HEK293 (cell line): ENCODE data around the gene MIGA1.

ENCODE experiments used
- CTCF ChIA-PET: fragments of 350-600 bp; formaldehyde crosslinking; extraction: SDS; loops from one replicate; lab custom pipeline; 2021; ENCODE audit warnings: antibody characterized with exemption; lab: Yijun Ruan, JAX
- POLR2A ChIA-PET: fragments of 300-600 bp; formaldehyde crosslinking; extraction: SDS; loops from one replicate; lab custom pipeline; 2020; ENCODE audit warnings: antibody characterized with exemption, inconsistent platforms; lab: Yijun Ruan, JAX
- H3K27ac ChIP-seq: fragments of 200-500 bp; sonication (Bioruptor generic); 2 replicates; pipeline ENCODE4 v1.5.1; 2014; ENCODE audit warnings: low read depth, low read length, control low read depth, inconsistent platforms; ENCODE audit errors: extremely low read depth
- H3K36me3 ChIP-seq, 2 experiments: fragments of 200-500 bp in 1 of 2; sonication (Bioruptor generic) in 1 of 2; 1 replicate in 1 of 2; 2 replicates in 1 of 2; pipeline ENCODE4 v1.5.1; 2014 to 2017; ENCODE audit warnings: inconsistent platforms in 2 of 2, low read length in 2 of 2; ENCODE audit not compliant: control insufficient read depth in 2 of 2, insufficient read depth in 1 of 2
- H3K4me1 ChIP-seq: fragments of 200-500 bp; sonication (Bioruptor generic); 2 replicates; pipeline ENCODE4 v1.5.1; 2014; ENCODE audit warnings: mild to moderate bottlenecking, low read length, inconsistent platforms; ENCODE audit not compliant: control insufficient read depth, insufficient read depth
- H3K4me3 ChIP-seq: 2 replicates; pipeline ENCODE4 v1.5.1; 2011; ENCODE audit warnings: low read depth, mild to moderate bottlenecking, control low read depth, low read length, moderate library complexity
- H3K9me3 ChIP-seq: fragments of 200-500 bp; sonication (Bioruptor generic); 2 replicates; pipeline ENCODE4 v1.5.1; 2014; ENCODE audit warnings: low read depth, low read length, inconsistent platforms; ENCODE audit not compliant: control insufficient read depth, insufficient read depth
- GLIS1 ChIP-seq: fragments of 450-650 bp; formaldehyde crosslinking; IDR thresholded peaks from 2 replicates; pipeline ENCODE4 v1.5.1; 2016; ENCODE audit warnings: missing biosample characterization, missing genetic modification characterization
- GLIS2 ChIP-seq: fragments of 450-650 bp; formaldehyde crosslinking; IDR thresholded peaks from 2 replicates; pipeline ENCODE4 v1.5.1; 2016; ENCODE audit warnings: missing biosample characterization, missing genetic modification characterization
- MZF1 ChIP-seq: fragments of 450-650 bp; formaldehyde crosslinking; IDR thresholded peaks from 2 replicates; pipeline ENCODE4 v1.5.1; 2017; ENCODE audit warnings: missing biosample characterization, missing genetic modification characterization, borderline replicate concordance
- OVOL3 ChIP-seq: fragments of 450-650 bp; formaldehyde crosslinking; IDR thresholded peaks from 2 replicates; pipeline ENCODE4 v1.5.1; 2016; ENCODE audit warnings: missing biosample characterization, missing genetic modification characterization
- PRDM1 ChIP-seq: fragments of 450-650 bp; formaldehyde crosslinking; IDR thresholded peaks from 2 replicates; pipeline ENCODE4; 2016; ENCODE audit warnings: missing biosample characterization, missing genetic modification characterization
- PRDM2 ChIP-seq: fragments of 450-650 bp; formaldehyde crosslinking; IDR thresholded peaks from 2 replicates; pipeline ENCODE4 v1.5.1; 2016; ENCODE audit warnings: missing biosample characterization, missing genetic modification characterization, borderline replicate concordance
- ZBTB48 ChIP-seq: fragments of 450-650 bp; formaldehyde crosslinking; IDR thresholded peaks from 2 replicates; pipeline ENCODE4 v1.5.1; 2016; ENCODE audit warnings: missing biosample characterization, missing genetic modification characterization
- ZIC2 ChIP-seq: fragments of 450-650 bp; formaldehyde crosslinking; IDR thresholded peaks from 2 replicates; pipeline ENCODE4 v1.5.1; 2016; ENCODE audit warnings: missing biosample characterization, missing genetic modification characterization
- ZNF114 ChIP-seq: fragments of 450-650 bp; formaldehyde crosslinking; IDR thresholded peaks from 2 replicates; pipeline ENCODE4 v1.5.0; 2017; ENCODE audit warnings: missing biosample characterization, missing genetic modification characterization
- ZNF121 ChIP-seq: fragments of 450-650 bp; formaldehyde crosslinking; IDR thresholded peaks from 2 replicates; pipeline ENCODE4 v1.5.1; 2016; ENCODE audit warnings: missing biosample characterization, missing genetic modification characterization
- ZNF132 ChIP-seq: fragments of 450-650 bp; formaldehyde crosslinking; IDR thresholded peaks from 2 replicates; pipeline ENCODE4 v1.5.1; 2017; ENCODE audit warnings: missing biosample characterization, missing genetic modification characterization, borderline replicate concordance
- ZNF184 ChIP-seq: fragments of 450-650 bp; IDR thresholded peaks from 2 replicates; pipeline ENCODE4 v1.5.1; 2018; ENCODE audit warnings: missing biosample characterization, mild to moderate bottlenecking, missing genetic modification characterization
- ZNF366 ChIP-seq: fragments of 450-650 bp; formaldehyde crosslinking; conservative IDR thresholded peaks from 2 replicates; pipeline ENCODE4 v1.5.1; 2016; ENCODE audit warnings: missing biosample characterization, missing genetic modification characterization
- ZNF677 ChIP-seq: fragments of 450-650 bp; IDR thresholded peaks from 2 replicates; pipeline ENCODE4 v1.5.0; 2018; ENCODE audit warnings: missing biosample characterization, mild to moderate bottlenecking, missing genetic modification characterization, moderate library complexity
- ZNF76 ChIP-seq: fragments of 450-650 bp; formaldehyde crosslinking; IDR thresholded peaks from 2 replicates; pipeline ENCODE4; 2016; ENCODE audit warnings: low read depth, missing biosample characterization, missing genetic modification characterization, borderline replicate concordance
- ZNF777 ChIP-seq: fragments of 450-650 bp; formaldehyde crosslinking; IDR thresholded peaks from 2 replicates; pipeline ENCODE4 v1.5.1; 2017; ENCODE audit warnings: missing biosample characterization, missing genetic modification characterization, borderline replicate concordance
- ZSCAN30 ChIP-seq: fragments of 450-650 bp; IDR thresholded peaks from 2 replicates; pipeline ENCODE4 v1.5.1; 2018; ENCODE audit warnings: missing biosample characterization, mild to moderate bottlenecking, missing genetic modification characterization, moderate library complexity
- ZXDB ChIP-seq: fragments of 450-650 bp; formaldehyde crosslinking; IDR thresholded peaks from 2 replicates; pipeline ENCODE4 v1.5.1; 2016; ENCODE audit warnings: missing biosample characterization, missing genetic modification characterization
- TF ChIP-seq, protein P1 (sequence below): IDR thresholded peaks from 2 replicates; pipeline ENCODE4 v1.6.1; 2011; ENCODE audit warnings: mild to moderate bottlenecking, low read depth, low read length, borderline replicate concordance
- TF ChIP-seq, protein P2 (sequence below): fragments of 450-650 bp; formaldehyde crosslinking; IDR thresholded peaks from 2 replicates; pipeline ENCODE4 v1.5.1; 2016; ENCODE audit warnings: missing biosample characterization, missing genetic modification characterization
- TF ChIP-seq, protein P3 (sequence below): fragments of 450-650 bp; formaldehyde crosslinking; IDR thresholded peaks from 2 replicates; pipeline ENCODE4 v1.5.1; 2017; ENCODE audit warnings: missing biosample characterization, missing genetic modification characterization
- TF ChIP-seq, protein P4 (sequence below): fragments of 450-650 bp; IDR thresholded peaks from 2 replicates; pipeline ENCODE4 v1.5.1; 2018; ENCODE audit warnings: missing biosample characterization, missing genetic modification characterization

The MIGA1 gene

DNA sequence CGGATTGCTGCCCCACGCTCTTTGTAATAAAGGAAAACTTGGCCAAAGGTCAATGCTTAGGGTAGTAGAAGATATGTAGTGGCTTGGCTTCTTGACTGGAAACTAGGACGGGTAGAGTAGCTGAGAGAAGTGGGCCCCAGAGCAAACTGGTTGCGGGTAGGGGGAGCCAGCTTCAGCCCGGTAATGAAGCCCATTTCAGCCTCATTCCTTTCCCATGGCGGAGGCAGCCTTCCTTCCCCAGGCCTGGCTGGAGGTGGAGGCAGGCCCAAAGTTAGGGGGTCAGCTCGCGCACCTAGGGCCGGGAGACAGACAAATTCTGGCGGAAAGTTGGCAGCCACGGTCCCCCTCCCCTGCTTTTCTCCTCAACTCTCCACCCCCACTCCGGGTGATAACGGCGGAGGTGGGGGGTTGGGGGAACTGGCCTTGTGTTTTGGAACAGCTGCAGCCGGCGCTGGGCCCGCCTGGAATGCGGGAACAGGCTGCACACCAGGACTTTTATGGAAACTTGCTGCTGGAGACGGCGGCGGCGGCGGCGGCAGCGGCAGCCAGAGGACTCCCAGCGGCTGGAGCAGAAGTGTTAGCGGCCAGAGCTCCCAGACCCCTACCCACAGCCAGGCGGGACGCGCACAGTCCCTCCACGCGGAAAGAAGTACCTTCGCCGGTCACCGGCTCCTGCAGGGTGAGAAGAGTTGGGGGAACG lies 108.8 kb downstream of the MIGA1 start, which contains the start of gene NEXN (continued):
- TF ChIP-seq, protein P1, sequence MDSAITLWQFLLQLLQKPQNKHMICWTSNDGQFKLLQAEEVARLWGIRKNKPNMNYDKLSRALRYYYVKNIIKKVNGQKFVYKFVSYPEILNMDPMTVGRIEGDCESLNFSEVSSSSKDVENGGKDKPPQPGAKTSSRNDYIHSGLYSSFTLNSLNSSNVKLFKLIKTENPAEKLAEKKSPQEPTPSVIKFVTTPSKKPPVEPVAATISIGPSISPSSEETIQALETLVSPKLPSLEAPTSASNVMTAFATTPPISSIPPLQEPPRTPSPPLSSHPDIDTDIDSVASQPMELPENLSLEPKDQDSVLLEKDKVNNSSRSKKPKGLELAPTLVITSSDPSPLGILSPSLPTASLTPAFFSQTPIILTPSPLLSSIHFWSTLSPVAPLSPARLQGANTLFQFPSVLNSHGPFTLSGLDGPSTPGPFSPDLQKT = no peak
- TF ChIP-seq GLIS1 (tag by site-specific recombination) = peak; percentile 22; the same call in 1 of the 2 replicates
- peak; percentile 80 for TF ChIP-seq ZSCAN30
- TF ChIP-seq ZXDB (tag by site-specific recombination) = peak; percentile 37
- TF ChIP-seq GLIS2 (tag by site-specific recombination) = no peak
- TF ChIP-seq ZBTB48 (tag by site-specific recombination) = 0 out of 2 replicates have a peak, but pooled peaks have one; percentile 14
- TF ChIP-seq, protein P2, sequence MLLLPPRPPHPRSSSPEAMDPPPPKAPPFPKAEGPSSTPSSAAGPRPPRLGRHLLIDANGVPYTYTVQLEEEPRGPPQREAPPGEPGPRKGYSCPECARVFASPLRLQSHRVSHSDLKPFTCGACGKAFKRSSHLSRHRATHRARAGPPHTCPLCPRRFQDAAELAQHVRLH (tag by site-specific recombination) = 0 out of 2 replicates have a peak, but pooled peaks have one; percentile 65
- 0 out of 2 replicates have a peak, but pooled peaks have one; percentile 13 for TF ChIP-seq ZNF121 (tag by site-specific recombination)
- TF ChIP-seq ZNF366 (tag by site-specific recombination) = peak; percentile 40; the same call in 1 of the 2 replicates
- no peak for TF ChIP-seq ZNF184 (tag by site-specific recombination)
- TF ChIP-seq, protein P3, sequence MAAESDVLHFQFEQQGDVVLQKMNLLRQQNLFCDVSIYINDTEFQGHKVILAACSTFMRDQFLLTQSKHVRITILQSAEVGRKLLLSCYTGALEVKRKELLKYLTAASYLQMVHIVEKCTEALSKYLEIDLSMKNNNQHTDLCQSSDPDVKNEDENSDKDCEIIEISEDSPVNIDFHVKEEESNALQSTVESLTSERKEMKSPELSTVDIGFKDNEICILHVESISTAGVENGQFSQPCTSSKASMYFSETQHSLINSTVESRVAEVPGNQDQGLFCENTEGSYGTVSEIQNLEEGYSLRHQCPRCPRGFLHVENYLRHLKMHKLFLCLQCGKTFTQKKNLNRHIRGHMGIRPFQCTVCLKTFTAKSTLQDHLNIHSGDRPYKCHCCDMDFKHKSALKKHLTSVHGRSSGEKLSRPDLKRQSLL (tag by site-specific recombination) = no peak
- TF ChIP-seq PRDM2 (tag by site-specific recombination) = 0 out of 2 replicates have a peak, but pooled peaks have one; percentile 14
- 0 out of 2 replicates have a peak, but pooled peaks have one; percentile 17 for TF ChIP-seq OVOL3 (tag by site-specific recombination)
- 0 out of 2 replicates have a peak, but pooled peaks have one; percentile 25 for TF ChIP-seq PRDM1

DNA sequence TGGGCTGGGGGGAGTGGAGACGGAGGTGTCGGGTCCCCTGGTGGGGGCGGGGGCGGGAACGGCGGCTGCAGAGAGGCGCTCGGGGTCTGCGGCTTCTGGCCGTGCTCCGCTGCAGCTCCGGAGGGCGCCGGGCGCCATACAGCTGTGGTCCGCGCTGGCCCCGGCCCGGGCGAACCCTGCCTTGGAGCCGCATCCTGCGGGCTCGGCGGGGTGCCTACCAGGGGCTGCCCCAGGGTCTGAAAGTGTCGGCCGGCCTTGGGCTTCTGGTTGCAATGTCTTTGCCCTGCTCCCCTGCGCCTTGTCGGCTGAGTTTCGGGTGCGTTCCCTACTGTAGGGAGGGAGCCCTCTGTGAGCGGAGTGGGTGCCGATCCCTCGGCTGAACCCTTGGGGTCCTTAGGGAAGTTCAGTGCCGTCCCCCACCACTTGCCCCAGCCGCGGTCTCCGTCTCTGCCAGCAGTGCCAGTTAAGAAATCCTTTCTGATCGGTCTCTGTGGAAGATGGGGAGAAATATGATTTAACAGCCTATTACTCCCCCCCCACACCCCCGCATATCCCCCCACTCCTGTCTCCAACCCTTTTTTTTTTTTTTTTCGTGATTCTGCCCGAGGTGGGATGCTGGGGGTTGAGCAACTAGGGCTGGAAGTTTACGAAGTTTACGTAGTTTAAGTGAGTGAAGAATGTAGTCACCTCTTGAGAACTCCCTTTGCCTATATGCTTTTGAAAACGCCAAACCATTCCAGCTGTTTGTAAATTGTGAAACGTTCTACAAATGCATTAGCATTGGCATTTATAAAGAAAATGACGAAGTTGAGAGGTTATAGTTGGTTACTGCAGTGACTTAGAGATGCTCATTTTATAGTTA lies 109.6 kb downstream of the MIGA1 start:
- Histone ChIP-seq H3K4me3 (peak overlapping the region; percentile 96), H3K9me3 (no peaks in the 10 kb centered on the region), H3K36me3 (no peaks in the 10 kb centered on the region), H3K27ac (peak overlapping the region; percentile 91), H3K4me1 (0 out of 2 replicates have a peak, but pooled peaks cover 3% of the 10 kb centered on the region)
- CTCF ChIA-PET = interaction anchor here (0.7 kb wide), 1 partner anchor 350 kb away, joined by 3 read pairs; no protein-coding TSS in a partner anchor
- POLR2A ChIA-PET = interaction anchor here (0.5 to 1.7 kb wide), 6 partner anchors 14 to 130 kb away, joined by 4 to 6 read pairs (median 5); partner anchors contain the start of genes DNAJB4, FUBP1, MIGA1 and USP33
- TF ChIP-seq ZNF114 (tag by site-specific recombination) (no peak), ZNF366 (tag by site-specific recombination) (0 out of 2 replicates have a peak, but pooled peaks have one; percentile 20), ZNF76 (peak; percentile 16; the same call in 1 of the 2 replicates), GLIS1 (tag by site-specific recombination) (0 out of 2 replicates have a peak, but pooled peaks have one; percentile 22), ZIC2 (tag by site-specific recombination) (0 out of 2 replicates have a peak, but pooled peaks have one; percentile 51), MZF1 (tag by site-specific recombination) (peak; percentile 20; the same call in 1 of the 2 replicates), ZNF132 (tag by site-specific recombination) (no peak), ZNF777 (tag by site-specific recombination) (no peak), ZNF677 (tag by site-specific recombination) (no peak), ZSCAN30 (peak; percentile 74; the same call in 1 of the 2 replicates)
- TF ChIP-seq, protein P4, sequence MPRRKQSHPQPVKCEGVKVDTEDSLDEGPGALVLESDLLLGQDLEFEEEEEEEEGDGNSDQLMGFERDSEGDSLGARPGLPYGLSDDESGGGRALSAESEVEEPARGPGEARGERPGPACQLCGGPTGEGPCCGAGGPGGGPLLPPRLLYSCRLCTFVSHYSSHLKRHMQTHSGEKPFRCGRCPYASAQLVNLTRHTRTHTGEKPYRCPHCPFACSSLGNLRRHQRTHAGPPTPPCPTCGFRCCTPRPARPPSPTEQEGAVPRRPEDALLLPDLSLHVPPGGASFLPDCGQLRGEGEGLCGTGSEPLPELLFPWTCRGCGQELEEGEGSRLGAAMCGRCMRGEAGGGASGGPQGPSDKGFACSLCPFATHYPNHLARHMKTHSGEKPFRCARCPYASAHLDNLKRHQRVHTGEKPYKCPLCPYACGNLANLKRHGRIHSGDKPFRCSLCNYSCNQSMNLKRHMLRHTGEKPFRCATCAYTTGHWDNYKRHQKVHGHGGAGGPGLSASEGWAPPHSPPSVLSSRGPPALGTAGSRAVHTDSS (tag by site-specific recombination) = no peak
